ENCODE results near the gene COG1. TPM values are rescaled to one million over a fixed set of nuclear protein-coding genes. Genes with fewer than 3 reads are reported as not detected.

The COG1 gene
- polyA plus RNA-seq, 2 of the 4 experiments (the other 2 are of a cell fraction): 19.5 to 26.0 TPM

GRCh38 chr17:73226556-73227172, 33.8 kb downstream of the COG1 start:
- Histone ChIP-seq H3K9me3 (no peaks in the 10 kb centered on the region), H3K4me3 (no peak overlapping the region), H3K4me2 (peak overlapping the region; percentile 14; the same call in 1 of the 3 replicates), H3K27ac (no peak overlapping the region), H3K4me1 (peaks cover 52% of the 10 kb centered on the region)
- ChIA-PET CTCF (interaction anchor here (1.0 to 2.5 kb wide), 4 partner anchors 10 to 502 kb away, joined by 3 to 8 read pairs (median 4); no protein-coding TSS in a partner anchor), POLR2A (no interaction called here)
- FAIRE-seq (no peak), DNase-seq (ENCODE audit: low read depth in 1 of 2, low spot score in 1 of 2) (no peak), ATAC-seq (no peak)
- TF ChIP-seq MAX (IDR thresholded peaks at IDR 0.05): no peak
- WGBS (ENCODE audit: missing lambda C conversion rate): 57% methylated on average over 3 of the region's 3 CpGs

GRCh38 chr17:73227379-73227778, 34.5 kb downstream of the COG1 start:
- H3K4me1 ChIP-seq: peaks cover 52% of the 10 kb centered on the region
- 86% methylated on average over 3 of the region's 3 CpGs for WGBS (ENCODE audit: missing lambda C conversion rate)
- no peak for DNase-seq (ENCODE audit: low read depth in 1 of 2, low spot score in 1 of 2)
- no peak overlapping the region for H3K4me2 ChIP-seq
- no peak for ATAC-seq
- TF ChIP-seq USF2 (IDR thresholded peaks at IDR 0.05) (no peak), ESRRA (IDR thresholded peaks at IDR 0.05; ENCODE audit: borderline replicate concordance, low read length) (no peak), FOXS1 (CRISPR knock-in tag; IDR thresholded peaks at IDR 0.05) (no peak), HEYL (CRISPR knock-in tag; IDR thresholded peaks at IDR 0.05) (no peak), NR3C1 (IDR thresholded peaks at IDR 0.05) (no peak), BHLHE40 (IDR thresholded peaks at IDR 0.05; ENCODE audit: low read depth, low read length) (no peak), JUN (IDR thresholded peaks at IDR 0.05) (no peak), HES2 (IDR thresholded peaks at IDR 0.05) (no peak), CHD2 (IDR thresholded peaks at IDR 0.05; ENCODE audit: low read length, partially characterized antibody) (no peak), BCL3 (IDR thresholded peaks at IDR 0.05) (no peak), ATOH8 (CRISPR knock-in tag; IDR thresholded peaks at IDR 0.05; ENCODE audit: low read depth) (no peak), MAX (IDR thresholded peaks at IDR 0.05) (no peak), JUNB (IDR thresholded peaks at IDR 0.05) (no peak), TFCP2L1 (CRISPR knock-in tag; IDR thresholded peaks at IDR 0.05) (no peak), EHMT2 (IDR thresholded peaks at IDR 0.05; ENCODE audit: low read depth) (no peak), CBX8 (IDR thresholded peaks at IDR 0.05) (no peak), PHF8 (IDR thresholded peaks at IDR 0.05; ENCODE audit: borderline replicate concordance, low read depth) (no peak), RARB (CRISPR knock-in tag; IDR thresholded peaks at IDR 0.05) (no peak), MAZ (IDR thresholded peaks at IDR 0.05; ENCODE audit: borderline replicate concordance, low read depth, low read length) (no peak)
- H3K27ac ChIP-seq: no peak overlapping the region
- no peak for FAIRE-seq
- CTCF ChIA-PET: interaction anchor here (1.1 to 2.5 kb wide), 6 partner anchors 10 to 667 kb away, joined by 3 to 10 read pairs (median 6); no protein-coding TSS in a partner anchor
- POLR2A ChIA-PET: no interaction called here
- H3K9me3 ChIP-seq: no peaks in the 10 kb centered on the region
- H3K4me3 ChIP-seq: no peak overlapping the region

- POLR2A ChIA-PET: no interaction called here
- TF ChIP-seq FOXS1 (CRISPR knock-in tag; IDR thresholded peaks at IDR 0.05) (no peak), HEYL (CRISPR knock-in tag; IDR thresholded peaks at IDR 0.05) (no peak), CBX2 (IDR thresholded peaks at IDR 0.05; ENCODE audit: borderline replicate concordance, low read depth) (no peak)
- no peak for DNase-seq (ENCODE audit: low read depth in 1 of 2, low spot score in 1 of 2)
- no peak for FAIRE-seq
- peak overlapping the region; percentile 58 for H3K4me2 ChIP-seq
- H3K9me3 ChIP-seq: no peaks in the 10 kb centered on the region
- H3K27ac ChIP-seq: peak overlapping the region in 1 of 2 experiments; percentile 68; a peak in 4 of 6 replicates
- no peak for ATAC-seq
- no peak overlapping the region for H3K4me3 ChIP-seq
- H3K4me1 ChIP-seq: peaks cover 52% of the 10 kb centered on the region
- WGBS (ENCODE audit: missing lambda C conversion rate): 76% methylated on average over 6 of the region's 6 CpGs
- CTCF ChIA-PET: interaction anchor here (0.6 to 2.5 kb wide), 9 partner anchors 8 to 668 kb away, joined by 4 to 10 read pairs (median 5); no protein-coding TSS in a partner anchor
These were observed 35.1 kb downstream of the COG1 start for GRCh38 chr17:73227944-73228343.

Measured in A549 (cell line).